ENCODE results near the gene ZNF593.

The ZNF593 gene

GRCh38 chr1:26210147-26210870 lies 40.6 kb downstream of the ZNF593 start:
- no peak for DNase-seq (ENCODE audit: low read depth)

- DNase-seq (ENCODE audit: low read depth) = no peak
Measured at GRCh38 chr1:26212726-26213125, 43.0 kb downstream of the ZNF593 start.

GRCh38 chr1:26213335-26213905 lies 43.7 kb downstream of the ZNF593 start:
- no peak for DNase-seq (ENCODE audit: low read depth)

GRCh38 chr1:26215246-26215645 lies 45.5 kb downstream of the ZNF593 start:
- DNase-seq (ENCODE audit: low read depth) = no peak

GRCh38 chr1:26218906-26219494 lies 49.3 kb downstream of the ZNF593 start:
- no peak for DNase-seq (ENCODE audit: low read depth)

All from fibroblast of gingiva (primary cell).